ENCODE results near the gene SYT6. TPM values are rescaled to one million over a fixed set of nuclear protein-coding genes. Genes with fewer than 3 reads are reported as not detected.

The SYT6 gene
- total RNA-seq, 1 experiment from 2014 or later: not detected

DNA sequence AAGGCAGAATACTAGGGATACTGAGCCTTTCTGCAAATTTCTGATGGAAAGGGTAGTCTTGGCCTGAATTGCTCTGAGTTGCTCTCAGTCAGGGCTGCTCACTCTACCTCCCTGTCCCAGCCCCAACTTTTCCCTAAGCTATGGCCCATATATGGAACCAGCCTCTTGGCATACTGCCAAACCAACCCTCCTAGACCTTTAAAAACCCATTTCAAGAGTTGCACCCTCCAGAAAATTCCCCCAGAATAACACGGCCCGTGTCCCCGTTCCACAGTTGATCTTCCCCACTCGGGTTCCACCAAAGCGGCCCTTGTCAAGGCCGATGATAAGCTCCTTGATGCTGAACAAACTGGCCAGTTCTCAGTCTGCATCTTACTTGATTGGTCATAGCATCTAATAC is 25.4 kb downstream of the SYT6 start:
- Histone ChIP-seq H4K20me1 (ENCODE audit: insufficient read depth) (no peaks in the 10 kb centered on the region), H3F3A (ENCODE audit: insufficient read depth, low read depth) (peaks cover 10% of the 10 kb centered on the region), H3K4me2 (no peak overlapping the region), H3K27me3 (ENCODE audit: insufficient read depth, low read depth) (no peaks in the 10 kb centered on the region), H3K27ac (no peak overlapping the region), H3K9me3 (ENCODE audit: insufficient read depth, low read depth) (peaks cover 5% of the 10 kb centered on the region; the same call in 1 of the 2 replicates), H2AFZ (no peak overlapping the region), H3K4me3 (no peak overlapping the region), H3K9me2 (ENCODE audit: insufficient read depth) (no peaks in the 10 kb centered on the region), H3K36me3 (ENCODE audit: low read depth) (no peaks in the 10 kb centered on the region), H3K79me2 (ENCODE audit: low read depth) (no peaks in the 10 kb centered on the region), H3K4me1 (replicated peaks; ENCODE audit: insufficient read depth) (peaks cover 11% of the 10 kb centered on the region)
- intact Hi-C loops (cut with micrococcal nuclease; ENCODE audit: unreplicated experiment): no loop called here
- TF ChIP-seq, protein P1, sequence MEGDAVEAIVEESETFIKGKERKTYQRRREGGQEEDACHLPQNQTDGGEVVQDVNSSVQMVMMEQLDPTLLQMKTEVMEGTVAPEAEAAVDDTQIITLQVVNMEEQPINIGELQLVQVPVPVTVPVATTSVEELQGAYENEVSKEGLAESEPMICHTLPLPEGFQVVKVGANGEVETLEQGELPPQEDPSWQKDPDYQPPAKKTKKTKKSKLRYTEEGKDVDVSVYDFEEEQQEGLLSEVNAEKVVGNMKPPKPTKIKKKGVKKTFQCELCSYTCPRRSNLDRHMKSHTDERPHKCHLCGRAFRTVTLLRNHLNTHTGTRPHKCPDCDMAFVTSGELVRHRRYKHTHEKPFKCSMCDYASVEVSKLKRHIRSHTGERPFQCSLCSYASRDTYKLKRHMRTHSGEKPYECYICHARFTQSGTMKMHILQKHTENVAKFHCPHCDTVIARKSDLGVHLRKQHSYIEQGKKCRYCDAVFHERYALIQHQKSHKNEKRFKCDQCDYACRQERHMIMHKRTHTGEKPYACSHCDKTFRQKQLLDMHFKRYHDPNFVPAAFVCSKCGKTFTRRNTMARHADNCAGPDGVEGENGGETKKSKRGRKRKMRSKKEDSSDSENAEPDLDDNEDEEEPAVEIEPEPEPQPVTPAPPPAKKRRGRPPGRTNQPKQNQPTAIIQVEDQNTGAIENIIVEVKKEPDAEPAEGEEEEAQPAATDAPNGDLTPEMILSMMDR (conservative IDR thresholded peaks at IDR 0.05): no peak
- no peak for TF ChIP-seq EZH2 (IDR thresholded peaks at IDR 0.05; ENCODE audit: low read depth)
- ChIA-PET CTCF (no interaction called here), POLR2A (ENCODE audit: unreplicated experiment) (no interaction called here)
- no TSS peak for BruUV-seq (replicated peaks)
- no peak for DNase-seq

DNA sequence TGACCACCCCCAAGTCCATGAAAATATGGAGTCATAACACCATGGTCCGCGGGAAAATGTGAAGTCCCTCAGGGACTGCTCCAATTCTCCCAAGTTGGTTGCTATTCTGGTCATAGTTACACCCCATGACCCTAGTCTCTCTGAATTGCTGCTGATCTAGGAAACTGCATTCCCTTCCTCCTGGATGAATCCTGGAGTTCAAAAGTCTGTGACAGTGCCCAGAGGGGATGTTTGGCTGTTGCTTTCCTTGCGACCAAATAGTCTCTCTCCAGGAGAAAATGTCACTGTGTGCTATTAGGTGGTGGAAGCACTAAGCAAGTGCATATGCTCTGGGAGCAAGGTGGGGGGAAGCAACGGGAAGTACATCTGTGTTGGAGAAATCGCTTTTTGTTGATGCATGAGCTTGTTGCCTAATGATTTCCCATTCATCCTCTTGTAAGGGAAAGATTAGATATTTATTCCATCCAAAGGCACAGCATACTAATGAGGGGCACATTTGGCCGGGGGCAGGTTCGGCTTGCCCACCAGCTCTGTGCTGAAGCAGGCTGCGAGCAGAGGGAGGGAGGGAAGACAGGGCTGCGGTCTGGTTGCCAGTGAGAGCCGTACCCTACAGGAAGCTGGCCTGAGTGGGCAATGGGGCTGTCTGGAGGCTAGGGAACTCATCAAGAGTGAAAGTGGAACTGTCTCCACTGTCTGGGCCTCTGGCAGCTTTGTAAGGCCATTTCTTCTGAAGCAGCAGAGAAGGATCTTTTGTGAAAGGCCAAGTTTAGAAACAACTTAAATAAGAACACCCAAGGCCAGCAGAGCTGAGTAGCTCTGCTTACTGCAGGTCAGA is 27.2 kb downstream of the SYT6 start:
- H4K20me1 ChIP-seq (ENCODE audit: insufficient read depth): no peaks in the 10 kb centered on the region
- H3K9me2 ChIP-seq (ENCODE audit: insufficient read depth): no peaks in the 10 kb centered on the region
- ChIA-PET CTCF (no interaction called here), POLR2A (ENCODE audit: unreplicated experiment) (no interaction called here)
- no peak overlapping the region for H3K4me3 ChIP-seq
- H3K4me2 ChIP-seq: no peak overlapping the region
- no peak overlapping the region for H2AFZ ChIP-seq
- peaks cover 5% of the 10 kb centered on the region; the same call in 1 of the 2 replicates for H3K9me3 ChIP-seq (ENCODE audit: insufficient read depth, low read depth)
- H3K4me1 ChIP-seq (replicated peaks; ENCODE audit: insufficient read depth): peaks cover 29% of the 10 kb centered on the region
- DNase-seq: peak in 1 of 2 experiments; percentile 58
- peaks cover 22% of the 10 kb centered on the region for H3F3A ChIP-seq (ENCODE audit: insufficient read depth, low read depth)
- H3K27me3 ChIP-seq (ENCODE audit: insufficient read depth, low read depth): no peaks in the 10 kb centered on the region
- intact Hi-C loops (cut with micrococcal nuclease; ENCODE audit: unreplicated experiment): no loop called here
- TF ChIP-seq EZH2 (IDR thresholded peaks at IDR 0.05; ENCODE audit: low read depth): no peak
- TF ChIP-seq, protein P1 (conservative IDR thresholded peaks at IDR 0.05): no peak
- no peaks in the 10 kb centered on the region for H3K36me3 ChIP-seq (ENCODE audit: low read depth)
- no peaks in the 10 kb centered on the region for H3K79me2 ChIP-seq (ENCODE audit: low read depth)
- no TSS peak for BruUV-seq (replicated peaks)
- no peak overlapping the region for H3K27ac ChIP-seq

DNA sequence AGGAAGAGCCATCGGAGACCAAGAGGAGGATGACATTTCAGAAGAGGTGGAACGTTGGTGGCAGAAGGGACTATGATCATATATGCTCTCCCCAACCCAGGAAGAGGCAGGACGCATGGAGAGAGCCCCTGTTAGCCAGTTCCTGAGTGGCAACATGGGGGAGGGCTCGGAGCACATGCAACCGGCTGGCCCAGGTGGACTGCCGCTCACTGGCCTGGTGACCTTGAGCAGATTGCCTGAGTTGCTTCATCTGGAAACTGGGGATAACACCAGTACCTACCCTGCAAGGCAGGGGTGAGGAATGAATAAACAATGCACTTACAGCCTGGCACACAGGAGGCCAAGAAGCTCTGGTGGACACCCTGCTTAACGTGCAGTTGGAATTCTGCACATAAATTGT is 29.0 kb downstream of the SYT6 start:
- Histone ChIP-seq H3K79me2 (ENCODE audit: low read depth) (no peaks in the 10 kb centered on the region), H3K4me3 (no peak overlapping the region), H2AFZ (no peak overlapping the region), H3K27ac (no peak overlapping the region), H4K20me1 (ENCODE audit: insufficient read depth) (no peaks in the 10 kb centered on the region), H3K4me2 (no peak overlapping the region), H3K36me3 (ENCODE audit: low read depth) (no peaks in the 10 kb centered on the region), H3F3A (ENCODE audit: insufficient read depth, low read depth) (peaks cover 22% of the 10 kb centered on the region), H3K9me2 (ENCODE audit: insufficient read depth) (no peaks in the 10 kb centered on the region), H3K4me1 (replicated peaks; ENCODE audit: insufficient read depth) (peaks cover 32% of the 10 kb centered on the region), H3K9me3 (ENCODE audit: insufficient read depth, low read depth) (peaks cover 5% of the 10 kb centered on the region; the same call in 1 of the 2 replicates), H3K27me3 (ENCODE audit: insufficient read depth, low read depth) (no peaks in the 10 kb centered on the region)
- CTCF ChIA-PET: no interaction called here
- intact Hi-C loops (cut with micrococcal nuclease; ENCODE audit: unreplicated experiment): no loop called here
- no peak for DNase-seq
- no TSS peak for BruUV-seq (replicated peaks)
- TF ChIP-seq EZH2 (IDR thresholded peaks at IDR 0.05; ENCODE audit: low read depth): no peak
- TF ChIP-seq, protein P1 (conservative IDR thresholded peaks at IDR 0.05): no peak
- POLR2A ChIA-PET (ENCODE audit: unreplicated experiment): no interaction called here
